Measurements from ENCODE around the gene FZD8.
"Not testable (repeated sequence)": the region's sequence is repeated elsewhere in the genome, so short reads cannot be mapped to it uniquely, and the experiment has no call there.

FZD8 gene

GRCh38 chr10:35642035-35642792, at the start of gene FZD8:
FZD8 (minus strand) TSS chr10:35642296; CDS start chr10:35641429, 867 bp downstream.
- in situ Hi-C loops (cut with HindIII; ENCODE audit: low pct_ligation_motif_present, low pct_unique_long_range_greater_than_20kb, low sequenced_read_pairs) = loop anchor here (25.0 kb wide), 1 partner anchor 1145 kb away; no protein-coding TSS in a partner anchor
- peak; percentile 85 for DNase-seq

GRCh38 chr10:35691522-35692236, 49.6 kb upstream of the FZD8 start:
- in situ Hi-C loops (cut with HindIII; ENCODE audit: low pct_ligation_motif_present, low pct_unique_long_range_greater_than_20kb, low sequenced_read_pairs) = no loop called here
- no peak for DNase-seq

GRCh38 chr10:35690534-35690933, 48.4 kb upstream of the FZD8 start:
- in situ Hi-C loops (cut with HindIII; ENCODE audit: low pct_ligation_motif_present, low pct_unique_long_range_greater_than_20kb, low sequenced_read_pairs) = no loop called here
- no peak for DNase-seq

- DNase-seq; in situ Hi-C loops (cut with HindIII; ENCODE audit: low pct_ligation_motif_present, low pct_unique_long_range_greater_than_20kb, low sequenced_read_pairs): not testable (repeated sequence)
Observed at GRCh38 chr10:35685858-35686257, 43.8 kb upstream of the FZD8 start.

GRCh38 chr10:35685402-35685801, 43.3 kb upstream of the FZD8 start:
- in situ Hi-C loops (cut with HindIII; ENCODE audit: low pct_ligation_motif_present, low pct_unique_long_range_greater_than_20kb, low sequenced_read_pairs) = no loop called here

GRCh38 chr10:35684586-35684985, 42.5 kb upstream of the FZD8 start:
- in situ Hi-C loops (cut with HindIII; ENCODE audit: low pct_ligation_motif_present, low pct_unique_long_range_greater_than_20kb, low sequenced_read_pairs) = no loop called here

More at GRCh38 chr10:35685402-35685801, 43.3 kb upstream of the FZD8 start:
- DNase-seq = peak; percentile 10

GRCh38 chr10:35675846-35676245, 33.8 kb upstream of the FZD8 start:
- in situ Hi-C loops (cut with HindIII; ENCODE audit: low pct_ligation_motif_present, low pct_unique_long_range_greater_than_20kb, low sequenced_read_pairs) = no loop called here

More at GRCh38 chr10:35684586-35684985, 42.5 kb upstream of the FZD8 start:
- no peak for DNase-seq

GRCh38 chr10:35674843-35675242, 32.7 kb upstream of the FZD8 start:
- DNase-seq = no peak
- in situ Hi-C loops (cut with HindIII; ENCODE audit: low pct_ligation_motif_present, low pct_unique_long_range_greater_than_20kb, low sequenced_read_pairs) = no loop called here

More at GRCh38 chr10:35675846-35676245, 33.8 kb upstream of the FZD8 start:
- DNase-seq = no peak

GRCh38 chr10:35668865-35669650, 27.0 kb upstream of the FZD8 start:
- in situ Hi-C loops (cut with HindIII; ENCODE audit: low pct_ligation_motif_present, low pct_unique_long_range_greater_than_20kb, low sequenced_read_pairs) = no loop called here
- no peak for DNase-seq

- no peak for DNase-seq
- in situ Hi-C loops (cut with HindIII; ENCODE audit: low pct_ligation_motif_present, low pct_unique_long_range_greater_than_20kb, low sequenced_read_pairs) = no loop called here
Observed at GRCh38 chr10:35667971-35668370, 25.9 kb upstream of the FZD8 start.

GRCh38 chr10:35667270-35667889, 25.3 kb upstream of the FZD8 start:
- DNase-seq = no peak
- in situ Hi-C loops (cut with HindIII; ENCODE audit: low pct_ligation_motif_present, low pct_unique_long_range_greater_than_20kb, low sequenced_read_pairs) = no loop called here

- in situ Hi-C loops (cut with HindIII; ENCODE audit: low pct_ligation_motif_present, low pct_unique_long_range_greater_than_20kb, low sequenced_read_pairs) = no loop called here
- DNase-seq = no peak
Observed at GRCh38 chr10:35661236-35661635, 19.1 kb upstream of the FZD8 start.

- in situ Hi-C loops (cut with HindIII; ENCODE audit: low pct_ligation_motif_present, low pct_unique_long_range_greater_than_20kb, low sequenced_read_pairs) = no loop called here
- no peak for DNase-seq
Observed at GRCh38 chr10:35659456-35659855, 17.4 kb upstream of the FZD8 start.

GRCh38 chr10:35657621-35658020, 15.5 kb upstream of the FZD8 start:
- in situ Hi-C loops (cut with HindIII; ENCODE audit: low pct_ligation_motif_present, low pct_unique_long_range_greater_than_20kb, low sequenced_read_pairs) = no loop called here

GRCh38 chr10:35652824-35653223, 10.7 kb upstream of the FZD8 start:
- no peak for DNase-seq
- in situ Hi-C loops (cut with HindIII; ENCODE audit: low pct_ligation_motif_present, low pct_unique_long_range_greater_than_20kb, low sequenced_read_pairs) = no loop called here

More at GRCh38 chr10:35657621-35658020, 15.5 kb upstream of the FZD8 start:
- no peak for DNase-seq

GRCh38 chr10:35650894-35651293, 8.8 kb upstream of the FZD8 start:
- no peak for DNase-seq

GRCh38 chr10:35644050-35644950, 2.2 kb upstream of the FZD8 start:
- in situ Hi-C loops (cut with HindIII; ENCODE audit: low pct_ligation_motif_present, low pct_unique_long_range_greater_than_20kb, low sequenced_read_pairs) = loop anchor here (25.0 kb wide), 1 partner anchor 1143 kb away; no protein-coding TSS in a partner anchor
- no peak for DNase-seq

More at GRCh38 chr10:35650894-35651293, 8.8 kb upstream of the FZD8 start:
- in situ Hi-C loops (cut with HindIII; ENCODE audit: low pct_ligation_motif_present, low pct_unique_long_range_greater_than_20kb, low sequenced_read_pairs) = no loop called here
